Measurements from ENCODE around the gene SNAP91.
"Not testable (repeated sequence)": the region's sequence is repeated elsewhere in the genome, so short reads cannot be mapped to it uniquely, and the experiment has no call there.

The SNAP91 gene, protein sequence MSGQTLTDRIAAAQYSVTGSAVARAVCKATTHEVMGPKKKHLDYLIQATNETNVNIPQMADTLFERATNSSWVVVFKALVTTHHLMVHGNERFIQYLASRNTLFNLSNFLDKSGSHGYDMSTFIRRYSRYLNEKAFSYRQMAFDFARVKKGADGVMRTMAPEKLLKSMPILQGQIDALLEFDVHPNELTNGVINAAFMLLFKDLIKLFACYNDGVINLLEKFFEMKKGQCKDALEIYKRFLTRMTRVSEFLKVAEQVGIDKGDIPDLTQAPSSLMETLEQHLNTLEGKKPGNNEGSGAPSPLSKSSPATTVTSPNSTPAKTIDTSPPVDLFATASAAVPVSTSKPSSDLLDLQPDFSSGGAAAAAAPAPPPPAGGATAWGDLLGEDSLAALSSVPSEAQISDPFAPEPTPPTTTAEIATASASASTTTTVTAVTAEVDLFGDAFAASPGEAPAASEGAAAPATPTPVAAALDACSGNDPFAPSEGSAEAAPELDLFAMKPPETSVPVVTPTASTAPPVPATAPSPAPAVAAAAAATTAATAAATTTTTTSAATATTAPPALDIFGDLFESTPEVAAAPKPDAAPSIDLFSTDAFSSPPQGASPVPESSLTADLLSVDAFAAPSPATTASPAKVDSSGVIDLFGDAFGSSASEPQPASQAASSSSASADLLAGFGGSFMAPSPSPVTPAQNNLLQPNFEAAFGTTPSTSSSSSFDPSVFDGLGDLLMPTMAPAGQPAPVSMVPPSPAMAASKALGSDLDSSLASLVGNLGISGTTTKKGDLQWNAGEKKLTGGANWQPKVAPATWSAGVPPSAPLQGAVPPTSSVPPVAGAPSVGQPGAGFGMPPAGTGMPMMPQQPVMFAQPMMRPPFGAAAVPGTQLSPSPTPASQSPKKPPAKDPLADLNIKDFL

DNA sequence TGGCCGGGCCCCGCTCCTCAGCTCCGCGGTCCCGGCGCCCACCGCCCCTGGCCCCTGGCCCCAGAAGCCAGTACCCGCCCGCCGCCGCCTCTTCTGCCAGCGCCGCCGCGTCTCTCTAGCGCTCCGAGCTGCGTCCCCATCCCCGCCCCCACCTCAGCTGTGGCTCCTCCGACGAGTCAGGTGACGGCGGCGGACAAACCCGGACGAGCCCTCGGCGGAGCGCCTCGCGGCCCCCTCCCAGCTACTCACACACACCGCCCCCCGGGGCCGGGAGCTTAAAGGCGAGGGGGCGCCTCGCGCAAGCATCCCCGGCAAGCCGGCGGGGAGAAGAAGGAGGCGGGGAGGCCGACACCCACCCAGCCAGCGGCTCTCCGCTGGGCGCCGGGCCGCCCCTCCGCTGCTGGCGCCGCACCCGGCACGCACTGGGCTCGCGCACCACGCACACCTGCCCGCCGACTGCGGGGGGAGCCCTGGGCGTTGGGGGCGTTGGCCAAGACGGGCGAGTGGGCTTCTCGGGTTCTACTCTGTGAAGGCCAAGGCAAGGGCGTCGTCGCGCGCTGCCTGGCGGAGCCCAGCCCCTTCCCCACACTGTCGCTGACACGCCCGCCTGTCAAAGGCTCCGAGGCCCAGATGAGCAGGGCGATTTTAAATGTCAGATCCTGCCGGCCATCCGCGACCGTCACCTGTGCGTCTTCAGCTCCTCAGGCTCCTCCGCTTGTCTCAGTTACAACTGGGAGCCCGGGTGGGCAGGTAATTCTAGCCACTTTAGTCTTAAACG lies at the start of gene SNAP91:
TSS of gene SNAP91 (minus strand) at position 132 of the 778 bp plus-strand sequence. CDS start 1,174 bp downstream, outside the sequence.
- DNase-seq = peak; percentile 54 to 92 (median 90)

DNA sequence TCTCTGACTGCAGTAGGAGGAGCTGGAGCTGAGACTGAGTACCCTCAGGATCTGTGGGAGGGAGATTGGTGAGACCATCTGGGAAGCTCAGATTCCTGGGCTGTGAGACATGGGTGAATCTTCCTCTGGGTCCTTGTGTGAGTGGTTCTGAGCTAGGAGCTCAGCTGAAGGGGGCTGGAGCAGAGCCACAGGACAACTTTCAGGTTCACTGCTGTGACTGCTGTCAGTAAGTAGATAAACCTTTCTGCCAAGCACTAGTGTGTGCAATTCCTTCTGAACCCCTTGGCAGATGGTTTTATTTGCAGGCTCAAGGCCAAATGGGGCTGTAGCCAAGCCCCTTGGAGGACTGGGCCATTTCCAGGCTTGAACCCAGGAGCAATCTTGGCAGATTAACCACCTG lies 49.6 kb upstream of the SNAP91 start:
- DNase-seq = no peak

DNA sequence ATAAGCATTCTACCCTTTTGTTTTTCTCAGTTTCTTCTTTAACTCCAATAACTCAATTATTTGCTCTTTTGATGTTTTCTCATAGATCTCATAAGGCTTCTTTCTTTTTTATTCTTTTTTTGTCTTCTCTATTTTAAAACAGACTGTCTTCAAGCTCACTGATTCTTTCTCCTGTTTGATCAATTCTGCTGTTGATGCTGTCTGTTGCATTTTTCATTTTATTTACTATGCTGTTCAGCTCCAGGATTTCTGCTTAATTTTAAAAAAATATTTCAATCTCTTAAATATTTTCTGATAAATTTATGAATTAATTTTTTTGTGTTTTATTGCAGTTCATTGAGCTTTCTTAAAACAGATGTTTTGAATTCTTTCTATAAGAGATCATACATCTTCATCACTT lies 48.1 kb upstream of the SNAP91 start:
- DNase-seq = no peak

DNA sequence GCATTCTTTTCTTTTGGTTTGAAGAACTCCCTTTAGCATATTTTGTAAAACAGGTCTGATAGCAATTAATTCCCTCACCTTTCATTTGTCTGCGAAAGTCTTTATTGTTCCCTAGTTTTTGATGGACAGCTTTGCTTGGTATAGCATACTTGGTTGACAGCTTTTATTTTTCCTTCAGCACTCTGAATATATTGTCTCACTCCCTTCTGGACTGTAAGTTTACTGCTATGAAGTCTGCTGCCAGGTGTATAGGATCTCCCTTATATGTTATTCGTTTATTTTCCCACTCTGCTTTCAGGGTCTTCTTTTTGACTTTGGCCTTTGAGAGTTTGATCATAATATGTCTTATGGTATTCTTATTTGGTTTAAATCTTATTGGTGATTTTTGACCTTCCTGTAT lies 47.7 kb upstream of the SNAP91 start:
- DNase-seq = no peak

DNA sequence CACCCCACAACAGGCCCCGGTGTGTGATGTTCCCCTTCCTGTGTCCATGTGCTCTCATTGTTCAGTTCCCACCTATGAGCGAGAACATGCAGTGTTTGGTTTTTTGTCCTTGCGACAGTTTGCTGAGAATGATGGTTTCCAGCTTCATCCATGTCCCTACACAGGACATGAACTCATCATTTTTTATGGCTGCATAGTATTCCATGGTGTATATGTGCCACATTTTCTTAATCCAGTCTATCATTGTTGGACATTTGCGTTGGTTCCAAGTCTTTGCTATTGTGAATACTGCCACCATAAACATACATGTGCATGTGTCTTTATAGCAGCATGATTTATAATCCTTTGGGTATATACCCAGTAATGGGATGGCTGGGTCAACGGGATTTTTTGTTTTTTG lies 43.5 kb upstream of the SNAP91 start:
- not testable (repeated sequence) for DNase-seq

DNA sequence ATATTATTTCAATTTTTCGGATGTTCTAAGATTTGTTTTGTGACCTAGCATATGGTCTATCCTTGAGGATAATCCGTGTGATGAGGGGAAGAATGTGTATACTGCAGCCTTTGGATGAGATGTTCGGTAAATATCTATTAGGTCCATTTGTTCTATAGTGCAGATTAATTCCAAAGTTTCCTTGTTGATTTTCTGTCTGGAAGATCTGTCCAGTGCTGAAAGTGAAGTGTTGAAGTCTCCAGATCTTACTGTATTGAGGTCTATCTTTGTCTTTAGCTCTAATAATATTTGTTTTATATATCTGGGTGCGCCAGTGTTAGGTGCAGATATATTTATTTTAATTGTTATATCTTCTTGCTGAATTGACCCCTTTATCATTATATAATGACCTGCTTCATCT lies 32.2 kb upstream of the SNAP91 start:
- no peak for DNase-seq

DNA sequence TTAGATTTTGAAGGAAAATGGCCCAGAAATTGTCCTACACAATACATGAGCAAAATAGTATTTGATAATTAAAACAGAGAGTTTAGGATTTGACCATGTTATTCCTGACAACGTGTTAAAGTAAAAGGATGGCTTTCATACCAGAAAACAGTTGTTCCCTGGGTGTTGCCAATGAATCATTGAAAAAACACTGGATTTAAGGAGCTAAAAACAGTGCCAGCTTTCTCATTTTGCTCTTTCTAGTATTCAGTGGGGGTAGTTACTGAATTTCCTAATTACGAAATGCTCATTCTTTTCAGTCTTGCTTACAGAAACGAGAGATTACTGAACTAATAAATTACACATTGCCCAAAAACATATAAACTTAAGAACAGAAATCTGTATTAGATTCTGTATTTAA lies 26.6 kb upstream of the SNAP91 start:
- DNase-seq = no peak

DNA sequence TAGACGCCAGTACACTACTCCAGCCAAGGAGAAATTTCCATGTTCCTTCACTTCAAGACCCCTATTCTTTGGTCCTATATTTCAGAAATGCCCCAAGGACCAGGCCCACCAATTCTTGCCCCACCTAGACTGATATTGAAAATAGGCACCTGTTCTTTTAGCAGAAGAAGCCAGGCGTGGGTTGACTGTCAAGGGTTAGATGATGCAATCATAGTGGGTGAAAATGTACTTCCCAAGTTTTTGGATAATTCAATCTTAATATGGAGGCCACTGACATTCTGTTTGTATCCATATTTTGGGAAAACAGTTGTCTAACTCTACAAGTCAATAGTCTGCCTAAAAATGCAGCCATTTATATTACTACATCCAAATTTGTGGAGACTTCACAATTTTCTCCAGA lies 21.0 kb upstream of the SNAP91 start:
- no peak for DNase-seq

DNA sequence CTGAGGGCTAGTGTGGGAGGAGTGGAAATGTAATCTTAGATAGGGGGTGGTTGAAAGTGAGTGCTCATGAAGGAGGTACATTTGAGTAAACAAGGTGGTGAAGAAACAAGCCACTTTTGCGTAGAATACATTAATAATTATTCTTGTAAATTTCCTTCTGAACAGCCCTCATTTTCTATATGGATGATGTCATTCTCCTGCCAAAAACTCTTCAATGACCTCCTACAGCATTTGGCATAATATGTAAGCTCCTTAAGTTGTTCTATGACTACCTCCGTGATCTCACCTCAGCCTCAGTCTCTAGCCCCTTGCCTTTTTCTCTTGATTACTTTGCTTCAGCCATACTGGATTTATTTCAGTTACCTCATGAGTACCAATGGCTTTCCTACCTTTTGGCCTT lies 14.0 kb upstream of the SNAP91 start:
- DNase-seq = no peak

DNA sequence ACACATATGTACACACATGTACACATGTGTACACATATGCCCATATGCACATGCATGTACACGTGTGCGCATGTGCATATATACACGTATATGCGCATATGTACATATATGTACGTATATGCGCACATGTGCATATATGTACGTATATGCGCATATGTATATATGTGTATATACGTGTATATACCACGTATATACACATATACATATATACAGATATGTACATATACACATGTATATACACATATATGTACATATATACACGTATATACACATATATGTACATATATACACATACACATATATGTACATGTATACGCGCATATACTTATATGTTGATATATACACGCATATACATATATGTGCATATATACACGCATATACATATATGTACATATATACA lies 8.9 kb upstream of the SNAP91 start:
- DNase-seq = no peak

DNA sequence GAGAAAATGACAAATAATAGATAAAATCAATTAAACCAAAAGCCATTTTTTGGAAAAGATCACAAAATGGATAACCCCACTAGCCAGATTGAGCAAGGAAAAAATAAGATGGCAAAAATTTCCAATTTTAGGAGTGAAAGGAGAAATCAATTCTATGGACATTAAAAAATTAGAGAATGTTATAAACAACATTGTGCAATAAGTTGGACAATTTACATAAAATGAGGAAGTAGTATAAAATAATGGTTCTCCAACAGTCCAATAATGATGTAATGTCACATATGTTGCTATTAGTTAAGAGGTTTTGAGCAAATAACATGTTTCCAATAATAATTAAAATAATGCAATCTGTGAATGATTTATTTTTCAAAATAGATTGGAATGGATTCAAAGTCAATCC lies 3.1 kb upstream of the SNAP91 start:
- no peak for DNase-seq

DNA sequence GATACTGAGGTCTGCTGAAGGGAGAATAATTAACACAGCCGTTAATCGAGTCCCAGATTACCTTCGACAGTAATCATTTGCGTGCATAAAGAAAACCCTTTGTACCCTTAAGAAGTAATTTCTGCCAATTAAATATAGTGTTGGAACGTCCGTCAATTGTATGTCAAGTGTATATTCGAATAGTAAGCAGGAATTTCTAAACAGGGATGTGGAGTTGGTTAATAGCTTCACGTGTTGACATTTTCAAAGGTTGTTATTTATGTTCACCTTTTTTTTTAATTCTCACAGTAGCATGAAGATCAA lies 798 bp upstream of the SNAP91 start:
- DNase-seq = no peak

DNA sequence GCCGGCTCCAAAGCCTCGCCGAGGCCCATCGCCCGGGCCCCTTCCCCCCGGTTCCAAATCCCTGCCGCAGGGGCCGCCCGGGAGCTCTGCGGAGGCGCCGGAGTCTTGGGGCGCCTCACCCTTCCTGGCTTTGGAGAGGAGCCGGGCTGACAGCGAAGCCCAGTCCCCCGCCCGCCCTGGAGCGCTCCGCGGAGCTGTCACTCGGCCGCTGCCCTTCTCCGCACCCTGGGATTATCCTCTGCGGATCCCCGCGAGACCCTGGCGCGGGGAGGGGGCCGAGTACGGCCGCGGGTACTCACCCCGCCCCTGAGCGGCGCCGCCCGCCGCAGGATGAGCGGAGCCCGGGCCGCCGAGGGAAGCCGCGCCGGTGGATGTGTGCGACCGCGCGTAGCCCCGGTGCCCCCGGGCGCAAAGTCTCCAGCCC lies 343 bp downstream of the SNAP91 start:
- DNase-seq = peak; percentile 21 to 92 (median 82)

DNA sequence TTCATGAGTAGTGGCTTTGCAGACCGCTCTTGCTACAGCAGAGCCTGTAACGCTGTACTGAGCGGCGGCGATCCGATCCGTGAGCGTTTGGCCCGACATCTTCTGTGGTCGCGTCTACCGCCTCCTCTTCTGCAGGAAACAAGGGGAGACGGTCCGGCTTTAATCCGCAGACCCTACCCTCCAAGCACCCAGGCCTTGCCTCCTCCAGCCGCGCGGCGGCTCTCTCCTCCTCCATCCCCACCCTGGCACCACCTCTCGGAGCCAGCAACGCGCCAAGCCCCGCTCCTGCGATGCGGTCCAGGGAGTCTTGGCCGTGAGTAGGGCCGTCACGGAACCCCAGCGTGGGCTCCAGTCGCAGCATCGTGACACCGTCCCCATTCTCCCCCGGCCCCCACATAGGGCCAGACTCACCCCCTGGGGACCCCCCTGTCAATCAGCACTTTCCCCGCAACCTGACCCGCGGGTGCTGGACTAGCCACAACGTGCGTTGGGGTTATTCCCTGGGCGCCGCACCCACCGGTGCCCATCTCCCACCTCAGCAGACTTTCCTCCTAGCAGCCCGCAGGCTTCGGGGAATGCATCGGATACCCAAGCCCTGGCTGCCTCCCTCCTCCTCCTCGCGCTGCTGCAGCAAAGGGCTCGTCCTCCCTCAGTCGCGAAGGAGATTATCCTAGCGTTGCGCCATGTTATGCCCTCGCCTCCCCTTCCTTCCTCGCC lies 914 bp downstream of the SNAP91 start:
- DNase-seq = peak in 2 of 3 experiments; percentile 84 to 86

DNA sequence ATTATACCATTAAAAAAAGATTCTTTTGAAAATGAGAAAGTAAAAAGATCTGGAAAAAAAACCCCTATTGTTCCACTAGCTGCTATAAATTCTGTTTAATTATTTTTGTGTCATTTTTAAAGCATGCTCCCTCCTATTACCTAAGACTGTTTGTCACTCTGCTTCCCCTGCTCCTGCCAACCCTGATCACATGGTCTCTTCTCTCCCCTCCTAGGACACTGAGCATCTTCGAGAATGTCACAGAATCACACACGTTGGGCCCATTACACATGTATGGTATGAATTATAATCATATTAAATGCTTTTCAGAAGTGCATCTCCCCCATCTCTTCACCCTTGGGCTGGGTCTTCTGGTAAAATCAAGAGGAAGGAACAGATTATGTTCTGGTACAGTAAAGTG lies 6.2 kb downstream of the SNAP91 start:
- DNase-seq = peak in 1 of 3 experiments; percentile 3

DNA sequence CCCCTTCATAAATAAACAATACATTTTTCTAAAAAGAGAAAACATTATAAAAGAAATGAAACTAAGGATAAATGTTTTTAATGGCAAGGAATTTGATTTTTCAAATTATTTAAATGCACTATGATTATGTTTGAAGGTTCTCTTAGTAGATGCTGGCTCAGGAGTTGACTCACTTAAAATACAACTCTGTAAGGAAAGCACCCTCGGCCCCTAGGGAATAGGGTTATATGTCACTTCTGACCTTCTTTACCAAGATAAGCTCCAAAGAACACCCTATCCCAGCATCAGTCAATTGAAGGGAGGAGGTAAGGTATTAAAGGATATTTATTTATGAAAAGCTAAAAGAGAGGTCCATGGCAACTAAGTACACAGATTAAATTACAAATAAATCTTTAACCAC lies 6.8 kb downstream of the SNAP91 start:
- no peak for DNase-seq

DNA sequence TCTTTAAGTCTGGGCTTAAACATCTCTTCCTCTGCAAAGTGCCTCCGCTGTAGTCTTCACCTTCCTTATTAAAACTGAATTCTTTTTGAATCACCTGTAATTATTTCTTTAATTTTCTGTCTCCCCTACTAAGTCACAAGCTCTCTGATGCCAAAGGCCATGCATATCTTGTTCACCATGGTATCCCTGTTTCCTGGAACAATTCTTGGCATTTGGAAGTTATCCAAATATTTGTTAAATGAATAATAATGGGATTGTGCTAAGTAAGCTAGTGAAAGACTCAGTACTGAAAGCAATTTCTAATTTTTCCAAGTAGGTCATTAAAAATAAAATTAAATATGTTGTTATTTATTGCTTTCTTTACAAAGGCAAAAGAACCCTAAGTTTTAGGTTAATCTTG lies 12.2 kb downstream of the SNAP91 start:
- DNase-seq = no peak

DNA sequence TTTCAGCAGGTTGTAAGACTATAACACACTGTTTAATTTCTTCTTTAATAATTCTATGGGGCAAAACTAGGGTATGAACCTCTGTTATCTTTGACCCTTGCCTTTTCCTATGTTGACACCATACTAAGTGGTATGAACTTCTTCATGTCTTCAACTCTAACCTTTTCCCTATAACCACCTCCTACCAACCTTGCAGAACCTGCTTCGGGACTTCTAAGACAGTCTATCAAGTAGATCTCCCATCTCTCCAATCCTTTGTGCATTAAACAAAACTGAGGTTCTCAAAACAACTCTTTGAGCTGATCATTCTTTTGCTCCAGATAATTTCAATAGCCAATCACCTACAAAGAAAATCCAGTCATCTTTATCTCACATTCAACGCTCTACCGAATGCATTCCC lies 23.4 kb downstream of the SNAP91 start:
- no peak for DNase-seq

DNA sequence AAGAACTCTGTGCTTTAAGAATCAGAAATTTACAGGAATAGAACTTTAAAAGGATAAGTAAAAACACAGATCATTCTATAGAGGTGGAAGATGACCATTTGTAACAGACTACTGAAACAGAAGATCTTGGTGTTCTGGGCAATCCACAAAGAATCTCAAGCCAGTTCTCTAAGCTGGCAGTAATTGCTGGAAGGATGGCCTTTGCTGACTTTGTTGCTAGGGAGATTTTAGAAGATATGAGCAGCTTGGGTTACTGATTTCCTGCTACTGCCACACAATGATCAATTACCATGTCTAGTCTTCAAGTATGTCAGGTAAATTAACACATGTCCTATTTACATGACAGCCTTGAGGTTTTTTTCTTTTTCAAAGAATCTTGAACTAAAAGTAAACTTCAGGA lies 31.1 kb downstream of the SNAP91 start:
- no peak for DNase-seq

DNA sequence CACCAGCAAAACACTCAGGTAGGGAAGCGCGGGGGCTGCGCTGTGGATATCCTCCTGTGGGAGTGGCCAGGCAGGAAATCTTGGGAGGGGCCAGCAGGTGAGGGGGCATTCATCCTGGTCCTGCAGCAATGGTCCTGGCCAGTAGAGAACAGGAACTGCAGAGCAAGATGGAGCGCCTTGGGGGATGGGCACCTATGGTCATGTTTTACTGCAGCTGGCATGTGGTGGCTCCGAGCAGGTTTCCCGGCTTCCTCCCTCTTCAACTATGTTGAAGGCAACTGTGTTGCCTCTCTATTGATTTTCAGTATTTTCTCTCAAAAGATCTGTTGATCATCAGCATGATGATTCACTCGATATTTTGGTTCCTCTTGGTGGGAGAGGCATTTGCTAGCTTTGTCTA lies 70.9 kb downstream of the SNAP91 start:
- DNase-seq = no peak

DNA sequence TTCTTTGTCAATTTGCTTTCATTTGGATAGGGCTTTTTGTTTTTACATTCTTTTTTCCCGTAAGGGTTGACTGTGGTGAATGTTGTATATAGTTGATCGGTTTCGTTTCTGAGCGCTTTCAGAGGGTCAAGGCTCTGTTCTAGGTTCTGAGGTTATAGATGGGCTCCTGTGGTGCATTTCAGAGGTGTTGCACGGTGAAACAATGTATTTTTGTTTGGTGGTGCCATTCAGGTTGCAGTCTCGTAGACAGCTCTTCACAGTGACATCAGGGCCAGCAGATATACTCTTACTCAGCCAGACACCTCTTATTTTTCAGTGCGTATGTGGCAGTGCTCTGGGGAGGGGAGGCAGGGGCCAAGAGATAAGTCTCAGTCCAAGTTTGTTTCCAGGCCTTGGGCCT lies 72.1 kb downstream of the SNAP91 start:
- DNase-seq = no peak

DNA sequence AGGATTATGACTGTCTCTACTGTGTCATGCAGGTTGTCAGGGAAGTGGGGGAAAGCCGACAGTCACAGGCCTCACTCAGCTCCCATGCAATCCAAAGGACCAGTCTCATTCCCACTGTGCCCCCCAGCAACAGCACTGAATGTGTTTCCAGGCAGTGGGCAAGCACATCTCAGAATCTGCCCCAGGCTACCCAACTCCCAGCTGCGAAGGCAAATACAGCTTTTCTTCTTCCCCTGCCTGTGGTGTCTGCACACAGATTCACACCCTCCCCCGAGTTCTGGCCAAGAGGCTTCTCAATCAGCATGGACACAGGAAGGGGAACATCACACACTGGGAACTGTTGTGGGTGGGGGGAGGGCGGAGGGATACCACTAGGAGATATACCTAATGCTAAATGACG lies 75.3 kb downstream of the SNAP91 start:
- peak in 2 of 3 experiments; percentile 28 to 61 for DNase-seq

DNA sequence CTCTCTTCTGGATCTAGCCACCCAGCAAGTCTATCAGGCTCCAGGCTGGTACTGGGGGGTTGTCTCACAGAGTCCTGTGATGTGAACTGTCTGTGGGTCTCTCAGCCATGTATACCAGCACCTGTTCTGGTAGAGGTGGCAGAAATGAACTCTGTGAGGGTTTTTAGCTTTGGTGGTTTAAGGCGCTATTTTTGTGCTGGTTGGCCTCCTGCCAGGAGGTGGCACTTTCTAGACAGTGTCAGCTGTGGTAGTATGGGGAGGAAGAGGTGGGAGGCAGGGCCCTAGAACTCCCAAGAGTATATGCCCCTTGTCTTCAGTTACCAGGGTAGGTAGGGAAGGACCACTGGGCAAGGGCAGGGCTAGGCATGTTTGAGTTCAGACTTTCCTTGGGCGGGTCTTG lies 75.8 kb downstream of the SNAP91 start:
- DNase-seq = peak in 1 of 3 experiments; percentile 25

Measured in NCI-H1417 (cell line).